Suppressor macrophage treated with lipopolysaccharide for 1 hour (primary cell): ENCODE measurements around the gene FIGNL2.
A peak's percentile ranks its signal among the peaks of the same experiment; 100 is the strongest.

ENCODE experiments used
- DNase-seq, 3 donors: peaks; one replicate each; pipeline ENCODE4 v3.0.0-alpha.2; 2020 to 2022

Gene FIGNL2

GRCh38 chr12:51873251-51873994, 24.9 kb upstream of the FIGNL2 start:
- DNase-seq: no peak

DNA sequence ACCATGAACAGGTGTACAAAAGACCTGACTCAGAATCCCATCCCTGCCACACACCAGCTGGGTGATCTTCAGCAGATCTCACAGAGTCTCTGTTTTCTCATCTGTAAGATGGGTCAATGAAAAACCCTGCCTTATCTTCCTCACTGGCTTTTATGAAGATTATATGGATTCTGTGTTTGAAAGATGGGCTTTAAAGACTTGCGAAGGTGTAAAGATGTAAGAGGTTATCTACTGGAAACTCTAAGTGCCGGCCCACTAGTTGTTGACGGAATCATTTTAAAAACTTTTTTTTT, 24.1 kb upstream of the FIGNL2 start:
- DNase-seq: no peak

DNA sequence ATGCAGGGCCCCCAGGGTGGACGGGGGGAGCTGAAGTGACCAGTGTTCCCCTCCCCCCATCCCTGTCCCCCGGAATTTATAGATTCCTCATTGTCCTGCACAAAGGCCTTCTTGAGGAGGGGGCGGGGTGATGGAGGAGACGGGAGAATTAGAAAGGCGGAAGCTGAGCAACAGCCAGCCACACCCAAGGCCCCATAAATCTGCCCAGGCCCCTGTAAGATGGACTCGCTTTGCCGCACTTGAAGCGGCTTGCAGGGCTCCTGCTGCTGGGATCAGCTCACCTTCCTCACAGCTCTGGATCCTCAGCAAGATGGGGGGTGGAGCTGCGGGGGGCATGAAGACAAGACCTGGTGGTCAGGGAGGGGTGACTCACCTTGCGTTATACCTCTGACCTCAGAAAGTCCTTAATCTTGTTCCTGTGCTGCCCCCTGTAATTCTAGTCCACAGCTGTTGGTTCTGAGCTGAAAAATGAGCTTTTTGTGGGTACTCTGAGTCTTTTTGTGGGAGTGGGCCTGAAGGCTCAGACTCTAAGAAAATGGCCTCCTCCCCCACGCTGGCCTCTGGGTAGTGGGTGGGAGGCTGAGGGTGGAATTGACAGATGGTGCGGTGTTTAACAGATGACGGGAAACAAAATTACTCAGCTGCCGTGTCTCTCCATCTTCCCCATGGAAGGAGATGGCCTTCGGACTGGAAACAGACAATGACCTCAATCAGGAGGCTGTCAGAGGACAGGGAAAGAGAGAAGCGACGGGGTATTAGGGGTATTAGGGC, 23.6 kb upstream of the FIGNL2 start:
- no peak for DNase-seq

DNA sequence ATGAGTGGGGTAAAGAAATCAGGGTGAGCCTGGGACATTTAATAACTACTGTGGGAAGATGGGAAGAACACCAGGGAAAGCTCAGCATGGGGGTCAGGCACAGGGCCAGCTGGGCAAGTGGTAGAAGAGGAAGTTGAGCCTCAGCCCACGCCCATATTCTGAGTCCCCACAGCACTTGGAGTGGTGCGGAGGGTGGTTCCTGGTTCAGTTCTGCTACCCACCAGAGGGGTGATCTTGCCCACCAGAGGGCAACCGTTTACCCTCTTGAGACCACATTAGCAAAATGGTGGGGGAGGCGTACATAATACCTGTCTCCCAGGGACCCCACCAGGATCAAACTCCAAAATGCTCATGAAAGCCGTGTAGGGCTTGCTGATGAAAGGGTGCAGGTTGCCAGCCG, 22.6 kb upstream of the FIGNL2 start:
- DNase-seq: peak; percentile 82 to 88 (median 84)

- DNase-seq: no peak
These were observed 22.0 kb upstream of the FIGNL2 start for GRCh38 chr12:51870504-51870903.

GRCh38 chr12:51869931-51870330, 21.4 kb upstream of the FIGNL2 start:
- peak in 2 of 3 donors; percentile 28 to 40 for DNase-seq

- DNase-seq: no peak
These were observed 21.0 kb upstream of the FIGNL2 start for GRCh38 chr12:51869496-51869865.

GRCh38 chr12:51868821-51869495, 20.4 kb upstream of the FIGNL2 start:
- no peak for DNase-seq

DNA sequence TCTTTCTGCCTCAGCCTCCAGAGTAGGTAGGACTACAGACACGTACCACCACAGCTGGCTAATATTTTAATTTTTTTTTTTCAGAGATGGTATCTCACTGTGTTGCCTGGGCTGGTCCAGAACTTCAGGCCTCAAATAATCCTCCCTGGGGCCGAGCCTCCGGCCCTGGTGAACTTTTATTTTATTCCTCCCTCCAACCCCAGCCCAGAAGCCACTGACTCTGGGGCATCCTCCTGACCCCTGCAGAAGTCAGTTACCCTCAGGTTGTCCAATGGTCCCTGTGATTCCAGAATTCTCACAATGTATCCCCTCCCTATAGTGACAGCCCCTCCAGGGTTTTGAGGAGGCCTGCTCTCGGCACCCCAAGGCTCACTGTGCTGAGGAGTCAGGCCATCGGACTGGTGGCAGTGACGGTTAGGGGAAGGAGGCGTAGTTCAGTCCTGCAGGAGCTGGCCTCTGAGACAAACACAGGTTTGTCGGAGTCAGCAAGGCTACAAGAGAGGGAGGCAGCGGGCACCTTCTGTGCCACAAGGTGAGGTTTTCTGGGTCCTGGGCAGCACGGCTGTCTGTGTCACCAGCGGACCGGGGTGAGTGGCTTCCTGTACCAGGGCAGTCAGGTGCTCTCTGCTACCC, 19.4 kb upstream of the FIGNL2 start:
- DNase-seq: no peak

- DNase-seq: no peak
These were observed 18.9 kb upstream of the FIGNL2 start for GRCh38 chr12:51867371-51867770.

DNA sequence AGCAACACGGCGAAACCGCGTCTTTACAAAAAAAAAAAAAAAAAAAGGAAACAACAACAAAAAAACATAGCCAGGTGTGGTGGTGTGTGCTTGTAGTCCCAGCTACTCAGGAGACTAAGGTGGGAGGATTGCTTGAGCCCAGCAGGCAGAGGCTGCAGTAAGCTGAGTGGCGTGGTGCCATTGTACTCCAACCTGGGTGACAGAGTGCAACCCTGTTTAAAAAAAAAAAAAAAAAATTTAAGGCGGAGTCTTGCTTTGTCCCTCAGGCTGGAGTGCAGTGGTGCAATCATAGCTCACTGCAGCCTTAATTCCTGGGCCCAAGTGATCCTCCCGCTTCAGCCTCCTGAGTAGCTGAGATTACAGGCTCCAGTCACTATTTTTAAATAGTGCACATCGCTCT, 18.2 kb upstream of the FIGNL2 start:
- DNase-seq: no peak

GRCh38 chr12:51866324-51866723, 17.8 kb upstream of the FIGNL2 start:
- DNase-seq: no peak

DNA sequence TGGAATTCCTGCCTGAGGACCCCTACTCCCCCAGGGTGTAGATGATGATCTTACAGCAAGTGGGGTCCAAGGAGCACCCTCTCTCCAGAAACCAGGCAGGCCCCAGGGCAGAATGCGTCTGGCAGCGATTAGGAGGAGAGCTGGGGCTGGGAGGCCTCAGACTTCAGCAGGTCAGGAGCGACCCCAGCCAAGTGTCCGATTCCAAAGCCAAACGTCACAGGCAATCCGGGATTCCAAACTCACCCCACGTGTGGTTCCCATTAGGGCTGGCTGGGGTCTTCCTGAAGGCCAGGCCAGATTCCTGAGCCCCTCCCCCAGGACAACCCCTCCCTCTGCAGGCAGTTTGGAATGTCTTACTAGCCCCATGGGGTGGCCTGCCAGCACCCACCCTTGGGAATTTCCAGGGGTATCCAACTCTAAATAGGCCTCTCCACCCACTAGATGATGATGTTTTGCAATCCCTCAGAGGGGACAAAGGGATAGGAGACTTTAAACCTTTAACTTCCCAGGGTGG, 17.3 kb upstream of the FIGNL2 start:
- no peak for DNase-seq

GRCh38 chr12:51864833-51865670, 16.5 kb upstream of the FIGNL2 start:
- no peak for DNase-seq

GRCh38 chr12:51863933-51864832, 15.7 kb upstream of the FIGNL2 start:
- peak in 2 of 3 donors; percentile 47 to 60 for DNase-seq

- DNase-seq: no peak
These were observed 14.9 kb upstream of the FIGNL2 start for GRCh38 chr12:51863363-51863932.

DNA sequence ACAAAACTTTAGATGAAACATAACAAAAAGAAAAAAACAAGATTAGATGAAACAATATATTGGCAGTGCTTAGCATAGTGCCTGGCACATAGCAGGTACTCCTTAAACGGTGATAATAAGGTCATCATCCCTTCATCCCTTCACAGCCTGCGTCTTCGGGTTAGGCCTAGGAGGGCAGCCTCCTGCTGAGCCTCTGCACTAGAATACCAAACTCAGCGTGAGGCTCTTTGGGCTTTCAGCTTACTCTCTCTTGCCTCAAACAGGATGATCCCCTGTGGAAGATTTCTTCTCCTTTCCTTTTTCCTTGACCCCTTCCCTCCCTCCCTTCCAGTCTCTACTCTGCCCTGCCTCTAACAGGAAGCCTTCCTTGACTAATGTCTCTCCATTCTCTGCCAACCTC, 14.4 kb upstream of the FIGNL2 start:
- no peak for DNase-seq

GRCh38 chr12:51860986-51861385, 12.5 kb upstream of the FIGNL2 start:
- DNase-seq: no peak

DNA sequence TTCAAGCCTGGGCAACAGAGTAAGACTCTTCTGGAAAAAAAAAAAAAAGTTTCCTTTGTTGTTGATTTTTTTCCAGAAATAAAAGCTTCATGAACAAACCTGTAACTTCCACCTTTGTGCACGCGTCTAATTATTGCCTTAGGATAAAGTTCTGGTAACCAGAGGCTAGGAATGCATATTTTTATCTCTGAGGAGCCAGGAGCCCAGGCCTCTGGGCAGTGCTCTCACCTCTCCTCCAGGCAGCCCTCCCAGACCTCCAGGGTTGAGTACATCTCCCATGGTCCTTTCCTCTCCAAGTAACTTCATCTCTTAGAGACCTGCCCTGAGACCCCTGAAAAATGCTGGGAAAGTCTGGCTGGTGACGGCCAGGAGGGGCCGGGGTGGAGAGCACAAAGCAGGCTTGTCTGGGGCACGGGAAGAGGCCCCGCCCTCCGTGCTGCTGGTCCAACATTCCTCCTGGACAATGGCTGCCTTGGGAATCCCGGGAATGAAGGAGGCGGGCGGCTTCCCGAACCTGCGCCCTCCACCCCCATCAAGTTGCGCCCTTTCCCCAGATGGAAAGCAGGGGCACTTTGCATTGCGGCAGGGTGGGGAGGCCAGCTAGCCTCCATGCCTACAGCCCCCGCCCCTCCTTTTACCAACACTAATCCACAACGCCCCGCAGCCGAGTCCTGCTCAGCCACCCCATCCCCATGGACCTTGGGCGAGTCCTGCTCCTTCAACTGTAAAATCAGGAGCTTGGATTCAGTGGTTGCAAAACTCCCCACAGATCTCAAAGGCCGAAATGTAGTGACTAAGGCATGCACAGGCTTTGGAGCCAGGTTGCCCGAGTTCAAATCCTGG, 7.3 kb upstream of the FIGNL2 start:
- DNase-seq: no peak
